ENCODE results near the gene ADSS2. TPM values are rescaled to one million over a fixed set of nuclear protein-coding genes. Genes with fewer than 3 reads are reported as not detected.
A peak's percentile ranks its signal among the peaks of the same experiment; 100 is the strongest.

The ADSS2 gene
- total RNA-seq, 4 donors from 2014 or later, result 13.7 to 47.0 (median 27.3) TPM

DNA sequence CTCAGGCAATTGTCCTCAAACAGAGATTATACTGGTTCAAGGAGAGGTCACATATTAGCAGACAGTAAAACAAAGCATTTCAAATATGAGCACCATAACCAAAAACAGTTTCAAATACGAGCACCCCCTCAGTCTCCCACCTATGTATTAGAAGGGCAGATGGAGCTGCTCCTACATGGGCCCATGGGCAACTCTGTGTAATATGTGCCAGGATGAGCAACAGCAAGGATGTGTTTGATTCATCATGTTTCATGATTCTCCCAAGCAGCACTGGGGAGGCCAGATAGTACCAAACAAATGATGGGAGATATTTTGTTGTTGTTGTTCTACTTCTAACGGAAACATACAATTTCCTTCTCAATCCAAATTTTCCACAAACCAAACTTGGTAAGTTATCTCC lies 8.9 kb downstream of the ADSS2 start:
- in situ Hi-C loops (cut with MboI; ENCODE audit: low pct_ligation_motif_present in 1 of 4, low pct_unique_long_range_greater_than_20kb in 1 of 4, low sequenced_read_pairs in 3 of 4) (no loop called here), intact Hi-C loops (cut with DNase I; ENCODE audit: low total_unique reads) (no loop called here)
- H3K9me3 ChIP-seq, result no peaks in the 10 kb centered on the region
- WGBS, 2 donors (ENCODE audit: low coverage in 1 of 2), result 75 to 88% methylated on average over 2 of the region's 2 CpGs
- H3K27me3 ChIP-seq, result no peaks in the 10 kb centered on the region
- H3K36me3 ChIP-seq, result no peaks in the 10 kb centered on the region
- H3K4me1 ChIP-seq, result peaks cover 16 to 45% (median 24%) of the 10 kb centered on the region in 4 donors
- DNase-seq, result no peak
- no peak overlapping the region for H3K4me3 ChIP-seq
- H3K27ac ChIP-seq, result no peak overlapping the region
- TF ChIP-seq, protein P1, sequence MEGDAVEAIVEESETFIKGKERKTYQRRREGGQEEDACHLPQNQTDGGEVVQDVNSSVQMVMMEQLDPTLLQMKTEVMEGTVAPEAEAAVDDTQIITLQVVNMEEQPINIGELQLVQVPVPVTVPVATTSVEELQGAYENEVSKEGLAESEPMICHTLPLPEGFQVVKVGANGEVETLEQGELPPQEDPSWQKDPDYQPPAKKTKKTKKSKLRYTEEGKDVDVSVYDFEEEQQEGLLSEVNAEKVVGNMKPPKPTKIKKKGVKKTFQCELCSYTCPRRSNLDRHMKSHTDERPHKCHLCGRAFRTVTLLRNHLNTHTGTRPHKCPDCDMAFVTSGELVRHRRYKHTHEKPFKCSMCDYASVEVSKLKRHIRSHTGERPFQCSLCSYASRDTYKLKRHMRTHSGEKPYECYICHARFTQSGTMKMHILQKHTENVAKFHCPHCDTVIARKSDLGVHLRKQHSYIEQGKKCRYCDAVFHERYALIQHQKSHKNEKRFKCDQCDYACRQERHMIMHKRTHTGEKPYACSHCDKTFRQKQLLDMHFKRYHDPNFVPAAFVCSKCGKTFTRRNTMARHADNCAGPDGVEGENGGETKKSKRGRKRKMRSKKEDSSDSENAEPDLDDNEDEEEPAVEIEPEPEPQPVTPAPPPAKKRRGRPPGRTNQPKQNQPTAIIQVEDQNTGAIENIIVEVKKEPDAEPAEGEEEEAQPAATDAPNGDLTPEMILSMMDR (IDR thresholded peaks at IDR 0.05), result no peak
- TF ChIP-seq POLR2AphosphoS5 (IDR thresholded peaks at IDR 0.05) (no peak), EP300 (IDR thresholded peaks at IDR 0.05; ENCODE audit: low read depth) (no peak), POLR2A (IDR thresholded peaks at IDR 0.05) (no peak)

DNA sequence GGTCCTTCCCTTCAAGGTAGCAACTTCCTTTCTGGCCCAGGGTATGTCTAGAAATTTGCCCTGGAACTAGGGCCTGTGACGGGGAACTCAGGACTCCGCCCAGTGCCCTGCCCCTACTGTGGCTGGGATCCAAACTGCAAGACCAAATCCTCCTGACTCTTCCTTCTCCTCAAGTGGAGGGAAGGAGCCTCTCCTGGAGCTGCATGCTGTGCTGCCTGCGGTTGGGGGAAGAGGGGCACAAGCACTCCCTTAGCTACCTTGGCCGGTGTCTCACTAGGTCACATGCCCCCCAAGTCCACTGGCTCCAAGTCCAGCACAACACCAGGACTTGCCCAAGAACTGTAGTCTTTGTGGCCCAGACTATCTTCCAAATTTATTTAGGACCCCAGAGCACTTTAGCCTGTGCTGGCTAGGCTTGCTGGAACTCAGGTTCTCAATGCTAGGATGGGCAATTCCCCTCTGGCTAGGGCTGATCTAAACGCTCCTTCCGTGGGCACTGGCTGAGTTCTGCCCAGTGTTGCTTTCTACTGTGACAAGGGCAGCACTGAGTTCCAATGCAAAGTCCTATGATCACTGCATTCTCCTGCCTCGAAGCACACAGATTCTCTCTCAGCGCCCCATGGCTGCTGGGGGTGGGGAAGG lies 12.2 kb downstream of the ADSS2 start:
- H3K27ac ChIP-seq, result peak overlapping the region in 1 of 4 donors; percentile 5
- no peak overlapping the region for H3K4me3 ChIP-seq
- peak; percentile 65 for DNase-seq
- no peaks in the 10 kb centered on the region for H3K9me3 ChIP-seq
- H3K4me1 ChIP-seq, result peaks cover 4 to 20% (median 10%) of the 10 kb centered on the region in 4 donors
- H3K27me3 ChIP-seq, result no peaks in the 10 kb centered on the region
- TF ChIP-seq POLR2AphosphoS5 (IDR thresholded peaks at IDR 0.05) (no peak), POLR2A (IDR thresholded peaks at IDR 0.05) (no peak), EP300 (IDR thresholded peaks at IDR 0.05; ENCODE audit: low read depth) (no peak)
- TF ChIP-seq, protein P1 (IDR thresholded peaks at IDR 0.05), result no peak
- 74% methylated on average over 8 of the region's 8 CpGs; no CpG with 5 or more reads in 1 of the 2 donors for WGBS, 2 donors (ENCODE audit: low coverage in 1 of 2)
- in situ Hi-C loops (cut with MboI; ENCODE audit: low pct_ligation_motif_present in 1 of 4, low pct_unique_long_range_greater_than_20kb in 1 of 4, low sequenced_read_pairs in 3 of 4), result no loop called here
- H3K36me3 ChIP-seq, result peaks cover 0 to 3% (median under 1%) of the 10 kb centered on the region in 4 donors
- intact Hi-C loops (cut with DNase I; ENCODE audit: low total_unique reads), result no loop called here

DNA sequence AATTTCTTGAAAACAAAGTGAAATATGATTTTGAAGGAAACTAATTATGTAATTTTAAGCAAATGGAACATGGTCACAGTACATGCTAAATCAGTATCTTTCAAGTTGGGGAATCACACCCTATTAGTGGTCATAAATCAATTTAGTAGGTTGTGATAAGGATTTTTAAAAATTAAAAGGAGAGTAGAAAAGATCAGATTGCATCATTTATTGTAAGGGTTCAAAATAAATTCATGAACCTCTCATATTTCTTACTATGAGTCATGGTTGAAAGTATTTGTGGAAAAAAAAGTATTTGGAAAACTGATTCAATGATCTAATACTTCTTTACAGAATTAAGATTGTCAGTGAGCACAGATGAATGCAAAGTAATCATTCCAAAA lies 14.6 kb downstream of the ADSS2 start:
- no peaks in the 10 kb centered on the region for H3K27me3 ChIP-seq
- no peak overlapping the region for H3K27ac ChIP-seq
- DNase-seq, result no peak
- peaks cover 0 to 15% (median 3%) of the 10 kb centered on the region in 4 donors for H3K36me3 ChIP-seq
- peaks cover 4 to 20% (median 9%) of the 10 kb centered on the region in 4 donors for H3K4me1 ChIP-seq
- intact Hi-C loops (cut with DNase I; ENCODE audit: low total_unique reads) (no loop called here), in situ Hi-C loops (cut with MboI; ENCODE audit: low pct_ligation_motif_present in 1 of 4, low pct_unique_long_range_greater_than_20kb in 1 of 4, low sequenced_read_pairs in 3 of 4) (no loop called here)
- no peaks in the 10 kb centered on the region for H3K9me3 ChIP-seq
- TF ChIP-seq, protein P1 (IDR thresholded peaks at IDR 0.05), result no peak
- TF ChIP-seq EP300 (IDR thresholded peaks at IDR 0.05; ENCODE audit: low read depth), result no peak
- TF ChIP-seq POLR2A (IDR thresholded peaks at IDR 0.05), result no peak
- no peak for TF ChIP-seq POLR2AphosphoS5 (IDR thresholded peaks at IDR 0.05)
- H3K4me3 ChIP-seq, result no peak overlapping the region

DNA sequence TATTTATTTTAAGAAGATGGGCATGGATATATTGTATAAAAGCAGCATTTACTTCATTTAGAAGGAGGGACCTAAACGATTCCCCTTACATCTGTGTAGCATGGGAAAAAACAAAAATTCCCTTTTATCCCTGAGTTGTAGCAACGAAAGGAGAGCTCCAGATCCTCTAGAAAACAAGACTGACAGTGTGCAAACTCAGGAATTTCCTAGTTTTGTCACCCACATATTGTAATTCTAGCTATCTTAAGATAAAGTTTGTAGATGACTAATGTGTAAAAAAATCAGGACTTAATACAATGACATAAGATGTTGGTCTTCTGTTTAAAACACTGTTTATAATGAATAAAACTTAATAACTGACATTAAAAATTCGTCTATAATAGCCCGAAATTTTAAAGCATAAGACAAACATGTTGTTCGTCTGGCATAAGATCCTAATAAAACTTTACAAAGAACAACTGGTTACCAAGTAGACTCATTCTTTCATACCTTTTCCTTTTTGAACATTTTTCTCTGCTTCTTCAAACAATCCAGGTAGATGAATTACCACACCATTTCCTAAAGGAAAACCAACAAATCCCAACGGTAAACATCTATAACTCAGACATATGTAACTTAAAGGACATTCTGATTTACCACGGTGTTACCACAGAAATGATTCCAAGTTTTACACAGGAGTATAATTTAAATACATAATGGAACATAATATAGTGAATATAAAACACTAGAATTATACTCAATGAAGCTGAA lies 15.2 kb downstream of the ADSS2 start:
- peaks cover 4 to 20% (median 9%) of the 10 kb centered on the region in 4 donors for H3K4me1 ChIP-seq

More for the DNA sequence above, 15.2 kb downstream of the ADSS2 start:
- in situ Hi-C loops (cut with MboI; ENCODE audit: low pct_ligation_motif_present in 1 of 4, low pct_unique_long_range_greater_than_20kb in 1 of 4, low sequenced_read_pairs in 3 of 4) (no loop called here), intact Hi-C loops (cut with DNase I; ENCODE audit: low total_unique reads) (no loop called here)
- Histone ChIP-seq H3K27ac (no peak overlapping the region), H3K4me3 (no peak overlapping the region), H3K27me3 (no peaks in the 10 kb centered on the region), H3K9me3 (no peaks in the 10 kb centered on the region), H3K36me3 (peaks cover 0 to 20% (median 6%) of the 10 kb centered on the region in 4 donors)
- TF ChIP-seq EP300 (IDR thresholded peaks at IDR 0.05; ENCODE audit: low read depth) (no peak), POLR2A (IDR thresholded peaks at IDR 0.05) (no peak), POLR2AphosphoS5 (IDR thresholded peaks at IDR 0.05) (no peak)
- TF ChIP-seq, protein P1 (IDR thresholded peaks at IDR 0.05), result no peak
- DNase-seq, result no peak
- WGBS, 2 donors (ENCODE audit: low coverage in 1 of 2), result 64 to 70% methylated on average over 6 to 7 of the region's 7 CpGs

Measured in transverse colon (tissue), 4 donors.